Erythroblast (primary cell): Measurements from ENCODE around the gene GALNT4.

Experiments used
- GATA1 ChIP-seq: IDR thresholded peaks from 2 replicates; pipeline ENCODE4 v1.6.1; 2011; ENCODE audit warnings: low read depth, mild to moderate bottlenecking, control low read depth, low read length, moderate library complexity
- POLR2A ChIP-seq: IDR thresholded peaks from 2 replicates; pipeline ENCODE4 v1.6.1; 2011; ENCODE audit warnings: mild to moderate bottlenecking, low read length

DNA sequence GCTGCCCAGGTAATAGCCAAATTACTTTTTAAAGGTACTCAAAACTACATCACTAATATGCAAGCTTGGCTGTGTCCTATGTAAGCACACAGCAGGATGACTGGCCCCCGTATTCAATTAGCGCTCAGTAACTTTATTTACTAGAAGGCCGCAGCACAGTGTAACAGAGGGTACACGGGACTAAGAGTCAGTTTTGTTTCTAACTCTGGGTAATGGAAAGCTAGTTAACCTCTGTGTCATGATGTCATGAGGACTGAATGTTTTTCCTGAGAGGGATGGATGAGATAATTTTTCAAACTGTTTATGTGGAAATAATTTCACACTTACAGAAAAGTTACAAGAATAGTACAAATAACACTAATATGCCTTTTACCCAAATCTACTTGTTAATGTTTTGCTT lies 27.1 kb downstream of the GALNT4 start:
- no peak for TF ChIP-seq POLR2A
- no peak for TF ChIP-seq GATA1
